NCI-H69 (cell line): ENCODE data around the gene PSMB9.
"Not testable (repeated sequence)": the region's sequence is repeated elsewhere in the genome, so short reads cannot be mapped to it uniquely, and the experiment has no call there.

Source experiments
- DNase-seq: peaks from one replicate; lab custom pipeline; 2025; lab: John Stamatoyannopoulos, UW

Gene PSMB9

DNA sequence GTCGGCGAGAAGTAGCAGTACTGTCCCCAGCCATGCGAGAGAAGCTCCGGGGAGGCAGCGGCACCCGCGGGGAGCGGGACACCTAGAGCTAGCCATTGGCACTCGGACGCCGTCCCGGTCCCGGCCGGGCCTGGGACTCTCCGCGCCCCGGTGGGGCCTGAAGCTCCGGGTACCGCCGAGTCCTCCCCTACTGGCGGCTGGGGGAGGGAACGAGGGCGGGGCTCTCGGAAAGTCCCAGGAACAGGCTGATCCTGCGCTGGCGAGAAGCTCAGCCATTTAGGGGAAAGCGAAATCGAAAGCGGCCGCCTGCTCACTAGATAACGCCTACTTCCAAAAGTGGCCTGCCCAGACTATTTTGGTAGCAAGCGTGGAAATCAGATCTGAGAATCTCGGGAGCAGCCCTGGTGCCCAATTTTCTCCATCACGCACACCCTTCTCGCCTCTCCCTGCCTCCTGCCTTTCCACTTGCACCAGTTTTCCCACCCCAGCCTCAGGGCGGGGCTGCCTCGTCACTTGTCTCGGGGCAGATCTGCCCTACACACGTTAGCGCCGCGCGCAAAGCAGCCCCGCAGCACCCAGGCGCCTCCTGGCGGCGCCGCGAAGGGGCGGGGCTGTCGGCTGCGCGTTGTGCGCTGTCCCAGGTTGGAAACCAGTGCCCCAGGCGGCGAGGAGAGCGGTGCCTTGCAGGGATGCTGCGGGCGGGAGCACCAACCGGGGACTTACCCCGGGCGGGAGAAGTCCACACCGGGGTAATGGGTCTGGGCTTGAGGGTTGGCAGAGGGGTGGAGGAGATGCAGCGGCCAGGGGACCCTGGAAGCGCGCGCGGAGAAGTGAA lies at the start of gene PSMB9, which contains the start of gene TAP1:
PSMB9 (plus strand) TSS at position 652 of the 835 bp plus-strand sequence; CDS start at position 690, 38 bp downstream.
TAP1 (minus strand) TSS at position 164 of the 835 bp plus-strand sequence; CDS start at position 96, 68 bp downstream.
- DNase-seq = peak; percentile 85

- not testable (repeated sequence) for DNase-seq
Observed at GRCh38 chr6:32805404-32805803, 48.6 kb upstream of the PSMB9 start.

- peak; percentile 7 for DNase-seq
Observed at GRCh38 chr6:32807020-32807580, 46.9 kb upstream of the PSMB9 start.

DNA sequence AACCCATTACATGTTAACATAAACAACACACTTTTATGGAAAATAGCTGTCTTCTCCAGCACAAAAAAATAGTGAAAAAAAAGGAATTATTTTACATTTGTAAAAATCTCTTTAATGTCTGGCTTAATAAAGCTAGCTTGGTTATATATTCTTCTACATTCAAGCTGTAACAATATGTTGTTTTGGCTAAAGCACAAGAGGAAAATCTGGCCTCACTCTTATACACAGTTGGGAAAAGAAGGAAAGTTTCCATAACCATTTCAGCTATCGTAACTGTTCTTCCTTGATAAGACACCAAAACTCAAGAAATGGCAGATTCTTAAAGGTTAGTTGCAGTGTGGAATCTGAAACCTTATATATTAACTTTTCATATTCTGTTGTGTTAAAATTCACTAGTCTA lies 44.8 kb upstream of the PSMB9 start:
- no peak for DNase-seq

- DNase-seq = no peak
Observed at GRCh38 chr6:32814145-32814544, 39.8 kb upstream of the PSMB9 start.

DNA sequence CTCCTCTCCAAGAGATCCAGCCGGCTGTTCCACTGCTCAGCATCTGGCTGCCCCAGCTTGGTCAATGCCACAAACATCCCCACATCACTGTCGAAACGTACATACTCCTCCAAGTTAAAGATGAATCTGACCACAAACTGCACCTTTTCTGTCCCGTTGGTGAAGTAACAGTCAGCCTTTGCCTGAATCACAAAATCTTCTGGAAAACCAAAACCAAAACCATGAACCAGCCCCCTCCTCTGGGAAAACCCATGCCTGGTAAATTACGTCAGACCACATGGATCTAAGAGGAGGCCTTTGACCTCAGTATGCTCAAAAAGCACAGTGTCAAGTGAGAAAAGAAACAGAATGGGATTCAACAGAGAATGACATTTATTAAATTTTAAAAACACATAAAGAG lies 38.9 kb upstream of the PSMB9 start:
- no peak for DNase-seq

DNA sequence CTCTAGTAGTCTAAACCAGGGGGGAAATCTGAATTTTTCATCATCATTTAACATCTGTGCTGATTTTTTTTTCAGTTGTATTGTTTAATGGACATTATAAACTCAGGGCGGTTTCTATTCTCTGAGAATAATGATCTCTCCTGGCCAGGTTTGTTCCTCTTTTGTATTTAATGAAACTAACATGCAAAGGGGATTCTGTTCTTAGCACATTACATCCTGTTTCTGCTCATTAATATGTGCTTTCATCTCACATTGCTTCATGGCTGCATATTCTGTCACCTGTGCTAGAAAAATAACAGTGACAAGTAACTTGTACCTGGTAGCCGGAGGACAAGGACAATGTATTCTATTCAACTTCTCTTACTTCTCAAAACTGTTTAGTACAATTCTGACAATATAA lies 38.0 kb upstream of the PSMB9 start:
- no peak for DNase-seq

DNA sequence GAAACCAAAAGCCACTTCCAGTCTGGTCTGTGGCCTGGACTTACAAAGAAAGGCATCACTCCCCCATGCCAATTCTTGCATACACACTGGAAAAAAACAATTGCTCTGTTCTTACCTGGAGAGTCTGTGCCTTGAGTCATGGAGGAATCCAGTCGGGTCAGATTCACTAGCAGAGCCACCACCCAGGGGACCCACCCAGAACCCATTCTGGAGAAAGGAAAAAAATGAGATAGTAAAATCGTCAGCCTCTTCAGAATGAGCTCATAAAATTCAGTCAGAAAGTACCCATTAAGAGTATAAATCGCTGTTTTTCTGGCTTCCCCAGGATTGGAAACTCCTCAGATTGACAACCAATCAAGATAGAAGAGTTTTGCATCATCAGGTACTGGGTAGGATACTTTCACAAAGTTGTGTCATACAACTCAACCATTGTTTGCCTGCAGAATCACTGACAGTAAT lies 37.2 kb upstream of the PSMB9 start, which contains the start of gene HLA-DOB:
HLA-DOB (minus strand) TSS at position 257 of the 459 bp plus-strand sequence; CDS start at position 206, 51 bp downstream.
- no peak for DNase-seq

DNA sequence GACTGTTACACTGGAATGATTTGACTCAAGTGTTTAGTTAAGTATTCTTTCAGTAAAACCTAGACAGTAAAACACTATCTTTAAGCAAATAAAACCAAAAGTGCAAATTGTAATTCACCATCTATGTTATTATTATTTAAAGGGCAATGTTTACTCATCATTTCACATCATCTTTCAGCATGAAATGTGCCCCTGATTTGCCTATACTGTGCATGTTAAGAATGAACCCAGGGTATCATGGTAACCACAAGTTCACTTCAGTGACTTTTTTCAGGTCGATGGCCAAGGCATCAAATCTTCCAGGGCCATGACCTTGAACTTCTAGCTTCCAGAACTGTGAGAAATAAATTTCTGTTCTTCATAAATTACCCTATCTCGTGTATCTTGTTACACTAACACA lies 35.1 kb upstream of the PSMB9 start:
- DNase-seq = no peak

GRCh38 chr6:32819729-32820128 lies 34.3 kb upstream of the PSMB9 start:
- no peak for DNase-seq

- peak; percentile 7 for DNase-seq
Observed at GRCh38 chr6:32825966-32826365, 28.0 kb upstream of the PSMB9 start.

DNA sequence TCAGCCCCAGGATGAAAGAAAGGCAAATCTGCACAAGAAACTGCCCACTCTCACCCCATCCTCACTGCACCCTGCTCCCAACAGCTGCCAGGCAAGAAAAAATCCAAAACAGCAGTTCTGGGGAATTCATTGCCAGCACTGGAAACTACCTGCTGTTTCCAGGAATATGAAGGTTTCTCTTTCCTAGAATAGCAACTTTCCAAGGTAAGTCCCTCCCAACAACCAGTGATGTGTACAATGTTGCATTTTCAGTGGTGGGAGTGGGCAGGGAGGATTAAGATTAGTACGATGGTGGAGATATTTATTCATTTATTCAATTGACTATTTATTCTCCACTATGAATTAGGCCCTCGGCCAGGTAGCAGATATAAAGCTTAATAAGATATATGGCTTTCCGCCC lies 27.0 kb upstream of the PSMB9 start:
- DNase-seq = no peak

DNA sequence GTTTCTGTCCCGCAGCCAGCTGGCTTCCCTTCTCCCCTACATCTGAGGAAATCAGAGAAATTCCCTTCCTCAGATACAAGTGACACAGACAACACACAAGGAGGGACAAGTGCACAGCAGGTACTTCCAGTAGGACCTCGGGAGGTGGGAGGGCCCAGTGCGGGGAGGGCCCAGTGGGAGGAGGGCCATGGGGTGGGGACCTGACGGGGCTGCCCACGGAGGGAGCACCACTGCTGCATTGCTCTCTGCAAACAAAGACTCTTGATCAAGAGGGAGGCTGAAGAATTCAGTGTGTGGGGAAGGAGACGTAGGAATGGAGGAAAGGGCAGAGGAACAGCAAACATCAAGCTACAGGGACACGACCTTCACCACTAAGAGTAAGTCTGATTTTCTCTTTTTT lies 24.5 kb upstream of the PSMB9 start:
- DNase-seq = no peak

DNA sequence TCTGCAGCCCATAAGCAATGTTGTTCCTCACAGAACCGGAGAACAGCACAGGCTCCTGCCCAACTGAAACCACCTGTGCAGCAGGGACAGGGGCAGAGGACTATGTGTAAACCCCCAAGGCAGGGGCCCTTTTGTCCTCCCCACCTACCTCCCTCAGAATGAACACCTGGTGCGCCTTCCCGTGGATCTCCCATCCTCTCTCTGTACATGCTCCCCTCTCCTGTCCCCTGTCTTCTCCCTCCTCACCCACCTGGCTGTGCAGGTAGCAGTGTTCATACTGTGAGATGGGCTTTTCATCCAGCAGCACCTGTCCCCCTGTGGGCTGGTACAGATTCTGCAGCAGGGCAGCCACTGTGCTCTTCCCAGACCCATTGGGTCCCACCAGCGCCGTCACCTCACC lies 24.0 kb upstream of the PSMB9 start:
- DNase-seq = no peak

- DNase-seq = no peak
Observed at GRCh38 chr6:32830936-32831335, 23.1 kb upstream of the PSMB9 start.

- no peak for DNase-seq
Observed at GRCh38 chr6:32832535-32832934, 21.5 kb upstream of the PSMB9 start.

GRCh38 chr6:32833664-32834063 lies 20.3 kb upstream of the PSMB9 start:
- DNase-seq = no peak

DNA sequence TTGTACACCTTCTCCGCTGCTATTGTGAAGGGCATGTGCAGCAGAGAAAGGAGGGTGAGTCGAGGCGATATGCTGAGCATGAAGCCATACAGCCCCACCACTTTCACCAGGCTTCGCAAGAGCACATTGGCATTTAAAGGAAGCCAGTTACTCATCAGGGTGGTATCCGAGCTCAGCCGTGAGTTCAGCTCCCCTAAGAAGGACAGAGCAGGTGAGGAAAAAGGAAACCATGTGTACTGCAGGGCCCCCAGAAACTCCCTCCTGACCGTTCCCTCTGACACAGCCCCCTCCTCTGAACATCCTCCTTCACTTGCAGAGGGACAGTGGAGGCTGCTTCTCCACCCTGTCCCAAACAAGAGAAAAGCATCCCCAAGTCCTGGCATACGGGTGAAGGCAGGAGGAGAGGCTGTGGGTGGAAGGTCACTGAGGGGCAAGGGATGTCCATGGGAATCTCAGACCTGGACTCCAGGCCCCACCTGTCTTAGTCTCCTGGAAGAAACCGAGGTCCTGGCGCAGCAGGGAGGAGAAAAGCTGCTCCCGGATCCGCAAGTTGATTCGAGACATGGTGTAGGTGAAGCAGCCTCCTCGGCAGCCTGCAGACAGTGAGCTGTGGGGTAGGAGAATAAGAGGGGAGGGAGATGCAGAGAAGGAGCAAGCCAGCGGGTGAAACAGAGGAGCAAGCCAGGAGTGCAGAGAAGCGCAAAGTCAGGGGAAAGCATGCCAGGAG lies 18.7 kb upstream of the PSMB9 start:
- no peak for DNase-seq

DNA sequence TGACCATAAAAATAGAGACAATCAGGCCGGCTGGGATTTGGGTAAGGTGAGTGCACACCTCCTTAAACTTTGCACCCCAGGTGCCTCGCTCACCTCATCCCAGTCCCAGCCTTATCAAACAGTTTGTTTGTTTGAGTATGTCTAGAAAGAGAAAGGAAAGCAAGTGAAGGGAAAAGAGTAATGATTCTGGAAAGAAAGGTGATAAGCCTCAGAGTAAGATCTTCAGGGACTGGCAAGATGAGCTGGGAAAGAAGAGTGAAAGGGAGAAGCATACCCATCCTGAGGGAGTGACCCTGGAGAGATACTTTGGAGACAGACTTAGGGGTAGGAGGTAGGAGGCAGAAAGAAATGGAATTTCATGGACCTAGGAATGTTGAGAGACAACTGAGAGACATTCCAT lies 17.1 kb upstream of the PSMB9 start:
- DNase-seq = no peak

DNA sequence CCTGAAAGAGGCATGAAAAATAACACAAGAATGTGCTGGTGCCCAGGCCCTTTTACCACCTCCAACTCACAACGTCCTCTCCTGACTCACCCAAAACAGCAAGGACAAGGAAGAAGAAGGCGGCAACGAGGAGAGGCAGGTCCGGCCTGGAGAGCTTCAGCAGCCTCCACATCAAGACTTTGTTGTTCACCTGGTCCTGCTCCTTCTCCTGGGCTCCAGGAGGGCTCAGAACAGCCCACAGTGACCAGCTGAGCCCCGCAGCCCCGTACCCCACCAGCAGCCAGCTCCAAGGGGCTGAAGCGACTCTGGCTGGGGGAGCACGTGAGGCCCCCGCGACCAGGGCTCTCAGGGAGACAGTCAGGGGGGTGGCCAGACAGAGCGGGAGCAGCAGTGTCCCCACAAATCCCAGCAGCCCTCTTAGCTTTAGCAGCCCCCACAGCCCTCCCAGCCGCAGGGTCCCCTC lies 16.3 kb upstream of the PSMB9 start:
- DNase-seq = no peak

DNA sequence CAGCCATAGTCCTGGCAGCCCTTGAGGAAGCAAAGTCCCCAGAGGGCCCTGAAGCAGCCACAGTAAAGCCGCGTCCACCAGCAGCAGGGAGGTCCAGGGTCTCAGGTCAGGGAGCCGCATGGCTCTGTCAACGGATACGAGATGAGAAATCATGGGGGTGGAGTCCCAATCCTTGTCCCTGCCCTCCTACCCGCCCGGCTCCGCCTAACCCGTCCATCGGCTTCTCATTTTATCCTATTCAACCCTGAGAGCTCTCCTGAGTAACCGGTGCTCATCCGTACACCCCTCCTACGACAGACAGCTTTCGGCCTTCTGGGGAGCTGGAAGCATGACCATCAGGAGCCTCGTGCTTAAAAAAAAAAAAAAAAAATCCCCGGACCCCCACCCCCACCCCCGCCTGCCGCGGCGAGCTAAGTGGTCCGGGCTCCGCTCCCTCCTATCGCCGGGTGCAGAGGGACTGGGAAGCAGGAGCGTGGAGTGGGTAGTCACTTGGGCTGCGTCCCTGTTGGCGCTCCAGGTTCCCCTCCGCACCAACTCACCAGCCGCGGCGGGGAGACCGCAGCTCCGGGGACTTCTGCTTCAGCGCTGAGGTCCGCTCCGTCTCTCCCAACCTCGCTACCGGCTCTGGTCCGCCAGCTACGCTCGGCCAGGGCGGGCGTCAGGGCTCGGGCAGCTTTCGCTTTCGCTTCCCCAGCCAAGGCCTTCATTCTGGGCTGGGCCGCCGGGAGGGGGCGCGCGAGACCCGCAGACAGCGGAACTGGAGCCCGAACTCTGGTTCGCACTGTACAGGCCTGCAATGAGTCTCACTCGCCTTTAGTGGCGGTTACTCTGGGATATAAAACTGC lies 15.7 kb upstream of the PSMB9 start, which contains the start of gene TAP2:
TAP2 (minus strand) TSS at position 626 of the 845 bp plus-strand sequence; CDS start at position 120, 506 bp downstream.
- DNase-seq = peak; percentile 90
